Prostate gland (tissue), 2 donors: ENCODE data around the gene SRP14. TPM values are rescaled to one million over a fixed set of nuclear protein-coding genes. Genes with fewer than 3 reads are reported as not detected.
"Not testable (repeated sequence)": the region's sequence is repeated elsewhere in the genome, so short reads cannot be mapped to it uniquely, and the experiment has no call there.

Source experiments
- DNase-seq: peaks from one replicate; pipeline ENCODE4 v3.0.0-alpha.2; 2019; ENCODE audit warnings: low spot score
- H3K27ac ChIP-seq, 2 donors: fragments of 200-600 bp; sonication (generic); 2 replicates each; pipeline ENCODE4 v1.5.1; 2017 to 2019
- H3K27me3 ChIP-seq: fragments of 200-600 bp; sonication (generic); replicated peaks from 2 replicates; pipeline ENCODE4 v1.5.1; 2019; ENCODE audit not compliant: insufficient read depth
- H3K36me3 ChIP-seq, 2 donors: fragments of 200-600 bp; sonication (generic); 1 replicate in 1 of 2; 2 replicates in 1 of 2; pipeline versions ENCODE4 v1.5.1 to v1.8.1; 2017 to 2019
- H3K4me1 ChIP-seq: fragments of 200-600 bp; sonication (generic); replicated peaks from 2 replicates; pipeline ENCODE4 v1.5.1; 2019
- H3K4me3 ChIP-seq, 2 donors: fragments of 200-600 bp; sonication (generic); 2 replicates each; pipeline ENCODE4 v1.5.1; 2017 to 2019
- H3K9me3 ChIP-seq: fragments of 200-600 bp; sonication (generic); 2 replicates; pipeline ENCODE4 v1.5.1; 2017
- POLR2A ChIP-seq: fragments of 450-650 bp; IDR thresholded peaks from one replicate; pipeline ENCODE4 v1.6.1; 2016; ENCODE audit warnings: antibody characterized with exemption, mild to moderate bottlenecking
- POLR2AphosphoS5 ChIP-seq: sonication (generic); formaldehyde crosslinking; IDR thresholded peaks from one replicate; pipeline ENCODE4 v1.6.1; 2017; ENCODE audit warnings: antibody characterized with exemption
- WGBS: methylation state at CpG from one replicate; pipeline ENCODE4 v1.1.5; 2018; 5-methylcytosine and 5-hydroxymethylcytosine counted together
- intact Hi-C: fragments of 100-400 bp; cut with DNase I; formaldehyde crosslinking; loops from one replicate; pipeline ENCODE4 v1.14.2; 2022
- total RNA-seq, 2 donors: library from RNA; depleted of rRNA; stranded (reverse); fragments of >200 nt; gene quantifications; one replicate each; pipeline ENCODE4 v1.1.0, GENCODE V29; 2016
- TF ChIP-seq, protein P1 (sequence below), 4 experiments: fragments of 200-600 bp in 2 of 4; fragments of 450-650 bp in 2 of 4; sonication (generic) in 2 of 4; IDR thresholded peaks; 1 replicate in 3 of 4; 2 replicates in 1 of 4; pipeline ENCODE4 v1.5.1; 2016 to 2019; ENCODE audit warnings: antibody characterized with exemption in 4 of 4, mild to moderate bottlenecking in 2 of 4, moderate library complexity in 2 of 4

SRP14 gene
- total RNA-seq, 2 donors from 2014 or later = 366 to 428 TPM

DNA sequence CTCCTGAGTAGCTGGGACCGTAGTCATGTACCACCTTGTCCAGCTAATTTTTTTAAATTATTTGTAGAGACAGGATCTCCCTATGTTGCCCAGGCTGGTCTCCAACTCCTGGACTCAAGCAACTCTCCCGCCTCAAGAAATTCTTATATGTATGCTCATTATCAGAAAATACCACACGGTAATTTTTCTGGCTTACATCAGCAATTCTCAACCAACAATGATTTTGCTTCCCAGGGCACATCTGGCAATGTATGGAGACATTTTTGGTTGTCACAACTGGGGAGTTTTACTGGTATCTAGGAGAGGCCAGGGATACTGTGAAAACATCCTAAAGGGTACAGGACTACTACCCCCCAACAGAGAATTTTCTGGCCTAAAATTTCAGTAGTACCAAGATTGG is 10.8 kb downstream of the SRP14 start:
- H3K36me3 ChIP-seq = no peaks in the 10 kb centered on the region
- peaks cover 7% of the 10 kb centered on the region for H3K4me1 ChIP-seq
- no peak overlapping the region for H3K4me3 ChIP-seq
- intact Hi-C loops = no loop called here
- H3K9me3 ChIP-seq = no peaks in the 10 kb centered on the region
- H3K27ac ChIP-seq = peak overlapping the region; percentile 21 to 32
- 94% methylated on average over 3 of the region's 3 CpGs for whole genome bisulfite sequencing
- H3K27me3 ChIP-seq = no peaks in the 10 kb centered on the region
- no peak for DNase-seq
- TF ChIP-seq, protein P1, sequence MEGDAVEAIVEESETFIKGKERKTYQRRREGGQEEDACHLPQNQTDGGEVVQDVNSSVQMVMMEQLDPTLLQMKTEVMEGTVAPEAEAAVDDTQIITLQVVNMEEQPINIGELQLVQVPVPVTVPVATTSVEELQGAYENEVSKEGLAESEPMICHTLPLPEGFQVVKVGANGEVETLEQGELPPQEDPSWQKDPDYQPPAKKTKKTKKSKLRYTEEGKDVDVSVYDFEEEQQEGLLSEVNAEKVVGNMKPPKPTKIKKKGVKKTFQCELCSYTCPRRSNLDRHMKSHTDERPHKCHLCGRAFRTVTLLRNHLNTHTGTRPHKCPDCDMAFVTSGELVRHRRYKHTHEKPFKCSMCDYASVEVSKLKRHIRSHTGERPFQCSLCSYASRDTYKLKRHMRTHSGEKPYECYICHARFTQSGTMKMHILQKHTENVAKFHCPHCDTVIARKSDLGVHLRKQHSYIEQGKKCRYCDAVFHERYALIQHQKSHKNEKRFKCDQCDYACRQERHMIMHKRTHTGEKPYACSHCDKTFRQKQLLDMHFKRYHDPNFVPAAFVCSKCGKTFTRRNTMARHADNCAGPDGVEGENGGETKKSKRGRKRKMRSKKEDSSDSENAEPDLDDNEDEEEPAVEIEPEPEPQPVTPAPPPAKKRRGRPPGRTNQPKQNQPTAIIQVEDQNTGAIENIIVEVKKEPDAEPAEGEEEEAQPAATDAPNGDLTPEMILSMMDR (IDR thresholded peaks at IDR 0.05) = no peak
- no peak for TF ChIP-seq POLR2AphosphoS5
- no peak for TF ChIP-seq POLR2A

DNA sequence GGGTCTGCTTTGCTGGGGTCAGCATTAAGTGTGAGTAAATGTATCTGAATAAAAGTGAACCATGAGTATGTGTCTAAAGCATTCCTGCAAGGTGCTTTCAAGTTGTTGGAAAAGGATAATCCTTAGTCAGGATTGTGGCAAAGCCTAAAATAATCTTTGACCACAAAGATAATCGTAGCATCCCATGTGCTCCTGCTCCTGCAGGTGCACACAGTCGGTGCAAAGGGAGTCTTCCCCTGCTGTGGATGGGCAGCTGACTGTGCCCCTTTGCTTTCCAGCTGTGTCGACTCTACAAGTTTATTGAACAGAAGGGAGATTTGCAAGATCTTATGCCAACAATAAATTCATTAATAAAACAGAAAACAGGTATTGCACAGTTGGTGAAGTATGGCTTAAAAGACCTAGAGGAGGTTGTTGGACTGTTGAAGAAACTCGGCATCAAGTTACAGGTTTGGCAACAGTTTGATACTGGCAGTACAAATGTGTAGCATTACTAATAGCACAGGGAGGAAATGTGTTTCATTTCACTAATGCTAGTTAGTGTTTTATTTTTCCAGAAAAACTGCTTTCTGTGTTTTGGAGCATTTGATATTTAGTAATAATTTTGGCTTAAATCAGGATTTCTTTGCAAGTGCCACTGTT is 22.6 kb downstream of the SRP14 start:
- 37% methylated on average over 4 of the region's 4 CpGs for WGBS
- intact Hi-C loops = no loop called here
- Histone ChIP-seq H3K27ac (no peak overlapping the region), H3K4me3 (no peak overlapping the region), H3K27me3 (no peaks in the 10 kb centered on the region), H3K36me3 (peaks cover 2 to 15% of the 10 kb centered on the region in 2 donors), H3K4me1 (peaks cover 3% of the 10 kb centered on the region), H3K9me3 (no peaks in the 10 kb centered on the region)
- TF ChIP-seq POLR2AphosphoS5 (peak; percentile 26), POLR2A (no peak)
- TF ChIP-seq, protein P1 (IDR thresholded peaks at IDR 0.05) = no peak
- peak; percentile 14 for DNase-seq

- no peak for DNase-seq
- Histone ChIP-seq H3K27me3 (no peaks in the 10 kb centered on the region), H3K36me3 (peaks cover 0 to 15% of the 10 kb centered on the region in 2 donors), H3K4me1 (peaks cover 3% of the 10 kb centered on the region), H3K27ac (no peak overlapping the region), H3K4me3 (no peak overlapping the region), H3K9me3 (no peaks in the 10 kb centered on the region)
- TF ChIP-seq POLR2AphosphoS5 = no peak
- TF ChIP-seq, protein P1 (IDR thresholded peaks at IDR 0.05) = no peak
- TF ChIP-seq POLR2A = no peak
- 99% methylated on average over 3 of the region's 3 CpGs for WGBS
- intact Hi-C loops = no loop called here
These were observed 24.6 kb downstream of the SRP14 start for GRCh38 chr15:40014390-40014789.

- intact Hi-C loops, H3K9me3 ChIP-seq, H3K27me3 ChIP-seq, H3K27ac ChIP-seq, H3K4me1 ChIP-seq, DNase-seq, H3K36me3 ChIP-seq, H3K4me3 ChIP-seq: not testable (repeated sequence)
- 90% methylated on average over 6 of the region's 6 CpGs for WGBS
These were observed 25.6 kb downstream of the SRP14 start for GRCh38 chr15:40013372-40013771.

GRCh38 chr15:40011303-40011702 is 27.7 kb downstream of the SRP14 start:
- no peaks in the 10 kb centered on the region for H3K9me3 ChIP-seq
- no peak overlapping the region for H3K27ac ChIP-seq
- H3K4me3 ChIP-seq = no peak overlapping the region
- TF ChIP-seq POLR2AphosphoS5 = no peak
- TF ChIP-seq POLR2A = no peak
- TF ChIP-seq, protein P1 (IDR thresholded peaks at IDR 0.05) = no peak
- intact Hi-C loops = no loop called here
- no peak for DNase-seq
- H3K4me1 ChIP-seq = peaks cover 3% of the 10 kb centered on the region
- WGBS = 95% methylated on average over 4 of the region's 4 CpGs
- H3K27me3 ChIP-seq = no peaks in the 10 kb centered on the region
- peaks cover 0 to 9% of the 10 kb centered on the region in 2 donors for H3K36me3 ChIP-seq
